ENCODE measurements around the gene SLX9. TPM values are rescaled to one million over a fixed set of nuclear protein-coding genes. Genes with fewer than 3 reads are reported as not detected.

Gene SLX9
- total RNA-seq, 1 experiment from 2014 or later = 80.1 TPM

GRCh38 chr21:44907225-44907965 is 32.4 kb upstream of the SLX9 start:
- Histone ChIP-seq H3K27ac (ENCODE audit: low read length) (no peak overlapping the region), H3K36me3 (ENCODE audit: low read depth, low read length) (peaks cover 6% of the 10 kb centered on the region), H3K79me2 (ENCODE audit: low read length) (peaks cover 7% of the 10 kb centered on the region; the same call in 1 of the 2 replicates), H3K27me3 (ENCODE audit: low read length) (no peaks in the 10 kb centered on the region), H3K9me2 (replicated peaks; ENCODE audit: low read length) (no peaks in the 10 kb centered on the region), H3F3A (ENCODE audit: low read length, unreplicated experiment) (peaks cover 2% of the 10 kb centered on the region), H4K20me1 (ENCODE audit: low read length) (no peaks in the 10 kb centered on the region), H3K9me3 (ENCODE audit: low read length) (no peaks in the 10 kb centered on the region), H3K4me1 (ENCODE audit: insufficient read depth, low read length) (peaks cover 27% of the 10 kb centered on the region), H3K4me2 (ENCODE audit: low read length) (no peak overlapping the region), H2AFZ (ENCODE audit: low read length) (no peak overlapping the region), H3K4me3 (ENCODE audit: low read length) (no peak overlapping the region), H3K9ac (ENCODE audit: low read length) (no peak overlapping the region)
- no peak for TF ChIP-seq EZH2phosphoT487 (IDR thresholded peaks at IDR 0.05; ENCODE audit: borderline replicate concordance, low read length)
- TF ChIP-seq CTCF (conservative IDR thresholded peaks at IDR 0.05; ENCODE audit: low read depth, low read length) = no peak
- no peak for TF ChIP-seq EZH2 (IDR thresholded peaks at IDR 0.05; ENCODE audit: low read length, unreplicated experiment)
- intact Hi-C loops (cut with micrococcal nuclease) = no loop called here
- no peak for DNase-seq
- POLR2A ChIA-PET (ENCODE audit: unreplicated experiment) = no interaction called here
- ATAC-seq = no peak
- BruUV-seq (replicated peaks) = no TSS peak
- CTCF ChIA-PET = no interaction called here

- no peak for ATAC-seq
- POLR2A ChIA-PET (ENCODE audit: unreplicated experiment) = no interaction called here
- Histone ChIP-seq H3K27me3 (ENCODE audit: low read length) (no peaks in the 10 kb centered on the region), H2AFZ (ENCODE audit: low read length) (no peak overlapping the region), H3K4me1 (ENCODE audit: insufficient read depth, low read length) (peaks cover 31% of the 10 kb centered on the region), H4K20me1 (ENCODE audit: low read length) (no peaks in the 10 kb centered on the region), H3F3A (ENCODE audit: low read length, unreplicated experiment) (no peaks in the 10 kb centered on the region), H3K9me2 (replicated peaks; ENCODE audit: low read length) (no peaks in the 10 kb centered on the region), H3K36me3 (ENCODE audit: low read depth, low read length) (no peaks in the 10 kb centered on the region), H3K9me3 (ENCODE audit: low read length) (no peaks in the 10 kb centered on the region), H3K4me3 (ENCODE audit: low read length) (no peak overlapping the region), H3K9ac (ENCODE audit: low read length) (no peak overlapping the region), H3K79me2 (ENCODE audit: low read length) (peaks cover 7% of the 10 kb centered on the region; the same call in 1 of the 2 replicates), H3K4me2 (ENCODE audit: low read length) (no peak overlapping the region), H3K27ac (ENCODE audit: low read length) (no peak overlapping the region)
- DNase-seq = no peak
- CTCF ChIA-PET = no interaction called here
- intact Hi-C loops (cut with micrococcal nuclease) = no loop called here
- BruUV-seq (replicated peaks) = no TSS peak
- no peak for TF ChIP-seq EZH2 (IDR thresholded peaks at IDR 0.05; ENCODE audit: low read length, unreplicated experiment)
- no peak for TF ChIP-seq EZH2phosphoT487 (IDR thresholded peaks at IDR 0.05; ENCODE audit: borderline replicate concordance, low read length)
- no peak for TF ChIP-seq CTCF (conservative IDR thresholded peaks at IDR 0.05; ENCODE audit: low read depth, low read length)
Observed at GRCh38 chr21:44907966-44908895, 31.6 kb upstream of the SLX9 start.
